GM23338 (cell line): ENCODE data around the gene SLC2A9. TPM values are rescaled to one million over a fixed set of nuclear protein-coding genes. Genes with fewer than 3 reads are reported as not detected.

Experiments
- CREB1 ChIP-seq: fragments of 250-450 bp; sonication (Bioruptor Pico); IDR thresholded peaks from 2 replicates; pipeline ENCODE4 v1.5.0; 2020; ENCODE audit warnings: low read depth, mild to moderate bottlenecking, moderate library complexity
- CTCF ChIP-seq, 2 experiments: fragments of 200-600 bp in 1 of 2; sonication (generic) in 1 of 2; conservative IDR thresholded peaks; 2 replicates each; pipeline versions ENCODE4 v1.5.1 to v1.6.1; 2016 to 2017; ENCODE audit warnings: antibody characterized with exemption in 2 of 2, low read depth in 2 of 2, mild to moderate bottlenecking in 2 of 2, moderate library complexity in 1 of 2
- REST ChIP-seq: IDR thresholded peaks from one replicate; pipeline ENCODE4 v1.6.1; 2018; ENCODE audit warnings: antibody characterized with exemption; ENCODE audit not compliant: unreplicated experiment
- ZNF462 ChIP-seq: fragments of 250-450 bp; sonication (Bioruptor Pico); IDR thresholded peaks from 2 replicates; pipeline ENCODE4 v1.5.0; 2020; ENCODE audit warnings: mild to moderate bottlenecking, moderate library complexity
- polyA plus RNA-seq: library from polyadenylated mRNA; unstranded; fragments of >200 nt; fragmentation: Nextera tagmentation; extraction: Ambion mirVana; gene quantifications from 2 replicates; pipeline ENCODE4 v1.2.1, GENCODE V29; 2016
- total RNA-seq: library from RNA; depleted of rRNA; stranded (reverse); fragments of >200 nt; shearing (Covaris generic); gene quantifications from 2 replicates; pipeline ENCODE4 v1.2.3, GENCODE V29; 2014

The SLC2A9 gene
- total and polyA plus RNA-seq, 2 experiments from 2014 or later: 0.21 to 0.40 TPM

- TF ChIP-seq ZNF462 (CRISPR knock-in tag) (no peak), CTCF (conservative IDR thresholded peaks at IDR 0.05; ENCODE audit: low read depth in 2 of 2) (no peak), CREB1 (no peak), REST (no peak)
Observed at GRCh38 chr4:10030972-10031667, 9.8 kb upstream of the SLC2A9 start (continued).
